MCF 10A (cell line): ENCODE data around the gene MPC1. TPM values are rescaled to one million over a fixed set of nuclear protein-coding genes. Genes with fewer than 3 reads are reported as not detected.
"Not testable (repeated sequence)": the region's sequence is repeated elsewhere in the genome, so short reads cannot be mapped to it uniquely, and the experiment has no call there.

Experiments used
- BruUV-seq: library from RNA; stranded (reverse); fragments of 400-500 nt; replicated peaks from 2 replicates; lab custom pipeline; 2021; lab: Mats Ljungman, UMichigan
- CTCF ChIA-PET: fragments of 300-600 bp; sonication (Branson Sonifier 250); formaldehyde crosslinking; extraction: SDS; loops from one replicate; lab custom pipeline; 2021; ENCODE audit warnings: antibody characterized with exemption, inconsistent platforms; lab: Yijun Ruan, JAX
- POLR2A ChIA-PET: fragments of 300-600, 350-650 bp; sonication (Branson Sonifier 250); formaldehyde crosslinking; extraction: SDS; loops from one replicate; lab custom pipeline; 2020; ENCODE audit warnings: antibody characterized with exemption, inconsistent platforms; lab: Yijun Ruan, JAX
- DNase-seq: peaks from one replicate; pipeline ENCODE4 v3.0.0-alpha.2; 2018; ENCODE audit not compliant: unreplicated experiment
- H3K27ac Mint-ChIP-seq: one replicate; pipeline ENCODE4 v1.8.0; 2022; ENCODE audit warnings: mild to moderate bottlenecking, low read depth, mixed read lengths; ENCODE audit not compliant: unreplicated experiment
- H3K27me3 Mint-ChIP-seq: one replicate; pipeline ENCODE4 v1.8.0; 2022; ENCODE audit warnings: mixed read lengths; ENCODE audit not compliant: insufficient read depth, unreplicated experiment
- H3K36me3 Mint-ChIP-seq: one replicate; pipeline ENCODE4 v1.8.0; 2022; ENCODE audit warnings: mild to moderate bottlenecking, moderate library complexity, mixed read lengths; ENCODE audit not compliant: insufficient read depth, unreplicated experiment
- H3K4me1 Mint-ChIP-seq: one replicate; pipeline ENCODE4 v1.8.0; 2022; ENCODE audit warnings: mixed read lengths; ENCODE audit not compliant: insufficient read depth, unreplicated experiment
- H3K4me3 Mint-ChIP-seq: one replicate; pipeline ENCODE4 v1.8.0; 2022; ENCODE audit warnings: mild to moderate bottlenecking, moderate library complexity, mixed read lengths; ENCODE audit not compliant: unreplicated experiment
- H3K9me3 Mint-ChIP-seq: one replicate; pipeline ENCODE4 v1.8.0; 2022; ENCODE audit warnings: mixed read lengths; ENCODE audit not compliant: unreplicated experiment
- CTCF ChIP-seq: fragments of 200-600 bp; IDR thresholded peaks from one replicate; pipeline ENCODE4 v1.8.0; 2022; ENCODE audit warnings: antibody characterized with exemption, mild to moderate bottlenecking; ENCODE audit not compliant: unreplicated experiment
- intact Hi-C: fragments of 100-400 bp; cut with micrococcal nuclease; formaldehyde crosslinking; loops from 2 replicates; pipeline ENCODE4 v1.14.1; 2022
- total RNA-seq: library from RNA; stranded (reverse); gene quantifications from 2 replicates; pipeline ENCODE4 v1.2.3, GENCODE V29; 2022

The MPC1 gene
- total RNA-seq, 1 experiment from 2014 or later = 33.1 TPM

GRCh38 chr6:166395778-166396177 is 13.0 kb upstream of the MPC1 start:
- peaks cover 9% of the 10 kb centered on the region for H3K27me3 Mint-ChIP-seq
- ChIA-PET POLR2A (no interaction called here), CTCF (interaction anchor here (1.0 to 9.9 kb wide), 2 partner anchors 83 to 120 kb away, joined by 3 to 119 read pairs; no protein-coding TSS in a partner anchor)
- intact Hi-C loops = no loop called here
- peaks cover 7% of the 10 kb centered on the region for H3K9me3 Mint-ChIP-seq
- H3K27ac Mint-ChIP-seq = no peak overlapping the region
- H3K4me1 Mint-ChIP-seq = no peaks in the 10 kb centered on the region
- no TSS peak for BruUV-seq
- no peak for DNase-seq
- no peak overlapping the region for H3K4me3 Mint-ChIP-seq
- no peaks in the 10 kb centered on the region for H3K36me3 Mint-ChIP-seq
- no peak for TF ChIP-seq CTCF

- no peaks in the 10 kb centered on the region for H3K36me3 Mint-ChIP-seq
- ChIA-PET POLR2A (no interaction called here), CTCF (interaction anchor here (0.7 to 9.9 kb wide), 3 partner anchors 82 to 697 kb away, joined by 3 to 119 read pairs (median 3); no protein-coding TSS in a partner anchor)
- no TSS peak for BruUV-seq
- no peak for DNase-seq
- peaks cover 9% of the 10 kb centered on the region for H3K27me3 Mint-ChIP-seq
- intact Hi-C loops = no loop called here
- no peak overlapping the region for H3K27ac Mint-ChIP-seq
- no peaks in the 10 kb centered on the region for H3K4me1 Mint-ChIP-seq
- peaks cover 7% of the 10 kb centered on the region for H3K9me3 Mint-ChIP-seq
- no peak overlapping the region for H3K4me3 Mint-ChIP-seq
- no peak for TF ChIP-seq CTCF
Measured at GRCh38 chr6:166395351-166395750, 12.6 kb upstream of the MPC1 start.

- Mint-ChIP-seq H3K36me3 (no peaks in the 10 kb centered on the region), H3K27me3 (peaks cover 9% of the 10 kb centered on the region), H3K27ac (no peak overlapping the region), H3K4me3 (no peak overlapping the region), H3K4me1 (no peaks in the 10 kb centered on the region), H3K9me3 (peaks cover 7% of the 10 kb centered on the region)
- BruUV-seq = no TSS peak
- ChIA-PET POLR2A (interaction anchor here (1.2 kb wide), 1 partner anchor 11 kb away, joined by 5 read pairs; no protein-coding TSS in a partner anchor), CTCF (interaction anchor here (9.9 kb wide), 1 partner anchor 118 kb away, joined by 119 read pairs; no protein-coding TSS in a partner anchor)
- no peak for TF ChIP-seq CTCF
- DNase-seq = no peak
- intact Hi-C loops = no loop called here
Measured at GRCh38 chr6:166394036-166394892, 11.5 kb upstream of the MPC1 start.

GRCh38 chr6:166393535-166393823 is 10.7 kb upstream of the MPC1 start:
- Mint-ChIP-seq H3K4me1 (no peaks in the 10 kb centered on the region), H3K4me3 (no peak overlapping the region), H3K36me3 (no peaks in the 10 kb centered on the region), H3K9me3 (peaks cover 7% of the 10 kb centered on the region), H3K27me3 (peaks cover 9% of the 10 kb centered on the region), H3K27ac (no peak overlapping the region)
- ChIA-PET POLR2A (no interaction called here), CTCF (interaction anchor here (9.9 kb wide), 1 partner anchor 118 kb away, joined by 119 read pairs; no protein-coding TSS in a partner anchor)
- BruUV-seq = no TSS peak
- no peak for TF ChIP-seq CTCF
- DNase-seq = no peak
- intact Hi-C loops = no loop called here

- POLR2A ChIA-PET, H3K27me3 Mint-ChIP-seq, H3K36me3 Mint-ChIP-seq, H3K9me3 Mint-ChIP-seq, H3K4me1 Mint-ChIP-seq, intact Hi-C loops, BruUV-seq, DNase-seq, H3K4me3 Mint-ChIP-seq, H3K27ac Mint-ChIP-seq: not testable (repeated sequence)
- CTCF ChIA-PET = interaction anchor here (0.6 to 9.9 kb wide), 4 partner anchors 8 to 1786 kb away, joined by 3 to 119 read pairs (median 6); no protein-coding TSS in a partner anchor
Measured at GRCh38 chr6:166392755-166393534, 10.2 kb upstream of the MPC1 start.
